Measurements from ENCODE around the gene TCF23.
"Not testable (repeated sequence)": the region's sequence is repeated elsewhere in the genome, so short reads cannot be mapped to it uniquely, and the experiment has no call there.

TCF23 gene

DNA sequence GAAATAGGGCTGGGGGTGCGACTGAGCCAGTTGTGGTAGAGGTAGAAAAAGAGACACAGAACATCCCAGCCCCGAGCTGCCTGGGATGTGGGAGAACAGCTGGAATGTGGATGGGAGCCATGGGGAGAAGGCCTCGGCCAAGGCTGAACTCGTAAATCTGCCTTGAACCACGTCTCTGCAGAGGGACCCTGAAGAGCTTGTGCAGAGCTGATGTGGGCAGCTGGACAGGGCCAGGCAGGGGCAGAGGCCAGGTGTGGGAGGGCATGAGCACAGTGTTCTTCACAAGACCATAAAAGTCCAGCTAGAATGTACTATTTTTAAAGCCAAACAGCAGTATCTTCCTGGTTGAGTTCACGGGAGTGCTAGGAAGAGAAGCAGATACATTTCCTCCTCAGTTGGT, 5.7 kb downstream of the TCF23 start:
- in situ Hi-C loops (cut with HindIII; ENCODE audit: low sequenced_read_pairs) = no loop called here

GRCh38 chr2:27155069-27155520, 6.3 kb downstream of the TCF23 start:
- in situ Hi-C loops (cut with HindIII; ENCODE audit: low sequenced_read_pairs) = no loop called here

DNA sequence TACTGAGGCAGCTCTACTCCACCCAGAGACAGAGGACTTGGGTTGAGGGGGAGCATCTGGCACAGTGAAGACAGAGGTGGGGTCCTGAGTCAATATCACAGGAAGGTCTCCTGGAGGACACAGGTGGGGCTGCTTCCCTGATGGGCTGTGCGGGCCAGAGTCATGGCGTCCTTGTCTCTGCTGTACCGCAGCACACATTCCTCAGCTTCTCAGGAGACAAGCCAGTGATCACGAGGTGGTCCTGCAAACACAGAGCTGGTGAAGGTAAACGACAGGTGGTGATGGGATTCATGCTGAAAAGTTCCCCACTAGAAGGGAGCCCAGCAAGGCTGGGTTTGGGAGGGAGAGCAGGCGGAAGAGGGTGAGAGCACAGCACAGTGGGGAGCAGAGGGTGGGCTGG, 9.7 kb downstream of the TCF23 start:
- in situ Hi-C loops (cut with HindIII; ENCODE audit: low sequenced_read_pairs) = no loop called here

- in situ Hi-C loops (cut with HindIII; ENCODE audit: low sequenced_read_pairs) = no loop called here
These were observed 10.5 kb downstream of the TCF23 start for GRCh38 chr2:27159271-27159670.

DNA sequence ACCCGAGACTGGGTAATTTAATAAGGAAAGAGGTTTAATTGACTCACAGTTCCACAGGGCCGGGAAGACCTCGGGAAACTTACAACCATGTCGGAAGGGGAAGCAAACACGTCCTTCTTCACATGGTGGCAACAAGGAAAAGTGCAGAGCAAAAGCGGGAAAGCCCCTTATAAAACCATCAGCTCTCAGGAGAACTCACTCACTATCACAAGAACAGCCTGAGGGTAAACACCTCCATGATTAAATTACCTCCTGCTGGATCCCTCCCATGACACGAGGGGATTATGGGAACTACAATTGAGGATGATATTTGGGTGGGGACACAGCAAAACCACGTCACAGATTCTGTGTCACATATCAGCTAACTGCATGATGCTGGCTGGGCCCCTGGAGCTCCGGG, 11.4 kb downstream of the TCF23 start:
- in situ Hi-C loops (cut with HindIII; ENCODE audit: low sequenced_read_pairs) = no loop called here

GRCh38 chr2:27162151-27163121, 13.6 kb downstream of the TCF23 start:
- in situ Hi-C loops (cut with HindIII; ENCODE audit: low sequenced_read_pairs) = no loop called here

- in situ Hi-C loops (cut with HindIII; ENCODE audit: low sequenced_read_pairs) = no loop called here
These were observed 16.4 kb downstream of the TCF23 start for GRCh38 chr2:27164960-27165763.

- in situ Hi-C loops (cut with HindIII; ENCODE audit: low sequenced_read_pairs) = no loop called here
These were observed 22.0 kb downstream of the TCF23 start for GRCh38 chr2:27170581-27171337.

DNA sequence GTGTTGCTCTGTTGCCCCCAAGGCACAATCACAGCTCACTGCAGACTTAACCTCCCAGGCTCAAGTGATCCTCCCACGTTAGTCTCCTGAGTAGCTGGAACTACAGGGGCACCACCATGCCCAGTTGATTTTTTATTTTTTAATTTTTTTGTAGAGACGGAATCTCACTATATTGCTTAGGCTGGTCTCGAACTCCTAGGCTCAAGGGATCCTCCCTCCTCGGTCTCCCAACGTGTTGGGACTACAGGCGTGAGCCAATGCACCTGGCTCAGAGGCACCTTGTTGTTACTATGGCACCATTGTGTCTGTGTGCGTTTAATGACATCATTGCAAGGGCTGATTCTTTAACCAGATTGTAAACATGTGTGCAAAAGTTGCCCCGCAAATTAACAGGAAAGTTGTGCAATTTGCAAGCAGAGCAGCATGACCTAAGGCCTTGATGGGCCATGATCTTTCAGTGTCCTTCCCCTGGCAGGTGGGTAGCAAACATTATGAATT, 22.6 kb downstream of the TCF23 start:
- in situ Hi-C loops (cut with HindIII; ENCODE audit: low sequenced_read_pairs) = no loop called here

GRCh38 chr2:27174638-27175037, 25.8 kb downstream of the TCF23 start:
- in situ Hi-C loops (cut with HindIII; ENCODE audit: low sequenced_read_pairs) = no loop called here

DNA sequence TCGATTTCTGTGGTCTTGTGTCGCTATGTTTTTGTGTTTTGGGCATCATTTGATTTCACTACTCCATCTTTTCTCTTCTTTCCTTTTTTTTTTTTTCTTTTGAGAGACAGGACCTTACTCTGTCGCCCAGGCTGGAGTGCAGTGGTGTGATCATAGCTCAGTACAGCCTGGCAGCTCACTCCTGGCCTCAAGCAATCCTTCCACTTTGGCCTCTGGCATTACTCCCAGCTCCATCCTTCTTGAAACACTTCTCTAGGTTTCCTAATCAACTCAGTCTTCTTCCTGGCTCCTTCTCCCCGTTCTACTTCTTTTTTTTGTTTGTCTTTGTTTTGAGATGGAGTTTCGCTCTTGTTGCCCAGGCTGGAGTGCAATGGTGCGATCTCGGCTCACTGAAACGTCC, 26.5 kb downstream of the TCF23 start:
- in situ Hi-C loops (cut with HindIII; ENCODE audit: low sequenced_read_pairs) = no loop called here

- in situ Hi-C loops (cut with HindIII; ENCODE audit: low sequenced_read_pairs) = not testable (repeated sequence)
These were observed 27.0 kb downstream of the TCF23 start for GRCh38 chr2:27175781-27176180.

DNA sequence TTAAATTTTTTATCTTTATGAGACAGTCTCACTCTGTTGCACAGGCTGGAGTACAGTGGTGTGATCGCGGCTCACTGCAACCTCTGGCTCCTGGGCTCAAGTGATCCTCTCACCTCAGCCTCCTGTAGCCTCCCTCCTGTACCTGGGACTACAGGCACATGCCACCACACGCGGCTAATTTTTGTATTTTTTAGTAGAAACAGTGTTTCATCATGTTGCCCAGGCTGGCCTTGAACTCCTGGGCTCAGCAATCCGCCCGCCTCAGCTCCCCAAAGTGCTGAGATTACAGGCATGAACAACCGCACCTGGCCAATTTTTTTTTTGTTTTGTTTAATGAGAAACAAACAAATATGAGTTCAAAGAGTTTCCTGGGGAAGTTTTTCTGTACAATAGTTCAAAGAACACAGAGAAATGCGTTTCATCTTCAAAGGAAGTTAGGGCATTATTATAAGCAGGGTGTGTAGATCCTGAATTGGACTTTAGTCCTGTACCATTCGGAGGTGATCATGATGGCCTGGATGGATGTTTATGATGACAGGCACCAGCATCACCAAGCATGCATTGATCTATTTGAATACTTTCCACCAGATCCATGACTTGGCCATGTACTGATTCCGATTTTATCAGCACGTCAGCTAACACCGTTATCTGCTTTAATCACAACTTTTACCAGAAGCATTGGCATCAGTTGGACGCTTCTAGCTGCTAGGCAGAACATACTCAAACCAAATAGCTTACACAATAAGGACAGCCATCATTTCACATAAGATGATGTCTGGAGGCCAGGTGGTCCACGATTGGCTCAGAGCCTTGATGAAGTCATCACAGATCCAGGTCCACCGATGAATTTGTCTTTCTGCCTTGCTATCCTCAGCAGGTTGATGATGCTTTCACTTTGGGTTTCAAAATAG, 28.9 kb downstream of the TCF23 start:
- in situ Hi-C loops (cut with HindIII; ENCODE audit: low sequenced_read_pairs) = no loop called here

DNA sequence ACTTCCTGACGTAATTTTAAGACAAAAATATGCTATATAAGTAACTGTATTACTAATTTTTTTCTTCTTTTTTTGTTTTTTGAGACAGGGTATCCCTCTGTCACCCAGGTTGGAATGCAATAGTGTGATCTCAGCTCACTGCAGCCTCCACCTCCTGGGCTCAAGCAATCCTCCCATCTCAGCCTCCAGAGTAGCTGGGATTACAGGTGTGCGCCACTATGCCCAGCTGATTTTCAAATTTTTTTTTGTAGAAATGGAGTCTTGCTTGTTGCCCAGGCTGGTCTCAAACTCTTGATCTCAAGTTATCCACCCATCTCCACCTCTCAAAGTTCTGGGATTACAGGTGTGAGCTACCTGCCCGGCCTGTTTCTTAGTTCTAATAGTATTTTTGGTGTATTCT, 29.7 kb downstream of the TCF23 start:
- in situ Hi-C loops (cut with HindIII; ENCODE audit: low sequenced_read_pairs) = no loop called here

GRCh38 chr2:27179344-27180000, 30.7 kb downstream of the TCF23 start:
- in situ Hi-C loops (cut with HindIII; ENCODE audit: low sequenced_read_pairs) = no loop called here

DNA sequence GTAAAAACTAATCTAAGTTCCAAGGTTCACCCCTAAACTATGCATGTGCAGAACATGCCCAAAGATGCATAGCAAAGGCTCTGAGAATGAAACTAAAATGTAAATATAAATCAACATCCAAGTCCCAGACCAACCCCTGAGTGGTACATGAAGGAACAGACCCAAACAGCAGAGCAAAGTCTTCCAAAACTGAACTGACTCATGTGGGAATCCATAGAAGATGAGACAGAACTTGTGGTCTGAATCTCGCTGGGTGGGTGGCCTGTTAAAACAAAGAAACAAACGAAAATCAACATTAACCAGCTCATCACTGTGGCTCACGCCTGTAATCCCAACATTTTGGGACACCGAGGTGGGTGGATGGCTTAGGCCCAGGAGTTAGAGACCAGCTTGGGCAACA, 33.5 kb downstream of the TCF23 start:
- in situ Hi-C loops (cut with HindIII; ENCODE audit: low sequenced_read_pairs) = no loop called here

GRCh38 chr2:27184115-27184514, 35.3 kb downstream of the TCF23 start:
- in situ Hi-C loops (cut with HindIII; ENCODE audit: low sequenced_read_pairs) = no loop called here

- in situ Hi-C loops (cut with HindIII; ENCODE audit: low sequenced_read_pairs) = no loop called here
These were observed 36.7 kb downstream of the TCF23 start for GRCh38 chr2:27185331-27186026.
